SHP77 (cell line): ENCODE measurements around the gene RAB30.
"Not testable (repeated sequence)": the region's sequence is repeated elsewhere in the genome, so short reads cannot be mapped to it uniquely, and the experiment has no call there.

Source experiments
- DNase-seq, 2 experiments: peaks; one replicate each; lab custom pipeline; 2025; lab: John Stamatoyannopoulos, UW

RAB30 gene

DNA sequence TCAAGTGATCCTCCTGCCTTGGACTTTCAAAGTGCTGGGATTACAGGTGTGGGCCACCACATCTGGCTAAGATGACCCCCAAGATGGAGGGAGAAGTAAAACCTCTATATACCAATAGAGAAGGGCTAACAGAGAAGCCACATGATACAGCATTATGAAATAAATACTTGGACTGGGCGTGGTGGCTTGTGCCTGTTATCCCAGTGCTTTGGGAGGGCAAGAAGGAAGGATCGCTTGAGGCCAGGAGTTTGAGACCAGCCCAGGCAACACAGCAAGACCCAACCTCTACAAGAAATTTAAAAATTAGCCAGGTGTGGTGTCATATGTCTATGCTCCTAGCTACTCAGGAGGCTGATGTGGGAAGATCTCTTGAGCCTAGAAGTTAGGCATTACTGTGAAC lies 61.7 kb downstream of the RAB30 start:
- DNase-seq, result no peak

DNA sequence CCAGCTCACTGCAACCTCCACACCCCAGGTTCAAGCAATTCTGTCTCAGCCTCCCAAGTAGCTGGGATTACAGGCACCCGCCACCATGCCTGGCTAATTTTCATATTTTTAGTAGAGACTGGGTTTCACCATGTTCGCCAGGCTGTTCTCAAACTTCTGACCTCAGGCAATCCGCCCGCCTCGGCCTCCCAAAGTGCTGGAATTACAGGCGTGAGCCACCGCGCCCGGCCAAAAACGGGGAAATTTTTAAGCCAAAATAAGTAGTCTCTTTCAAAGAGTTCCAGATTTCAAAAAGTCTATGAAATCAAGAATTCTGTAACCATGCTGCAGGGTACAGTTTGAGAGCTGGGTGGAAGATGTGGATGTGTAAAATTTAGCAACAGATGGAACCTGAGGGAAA lies 62.6 kb downstream of the RAB30 start:
- not testable (repeated sequence) for DNase-seq

DNA sequence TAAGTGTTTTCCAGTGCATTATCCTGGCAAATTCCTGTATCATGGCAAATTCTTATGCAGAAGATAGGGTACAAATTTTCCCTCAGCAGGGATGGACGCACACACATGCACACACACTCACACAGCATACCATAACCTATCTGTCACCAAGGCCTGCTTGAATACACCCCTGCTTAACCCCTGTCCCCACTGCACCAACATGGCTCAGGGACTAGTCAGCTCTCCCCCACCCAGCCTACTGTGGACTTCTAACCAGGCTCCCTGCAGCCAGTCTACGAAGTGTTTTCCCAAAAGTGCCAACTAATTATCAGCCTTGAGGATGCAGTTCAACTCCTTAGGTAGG lies 63.1 kb downstream of the RAB30 start:
- DNase-seq, result no peak

DNA sequence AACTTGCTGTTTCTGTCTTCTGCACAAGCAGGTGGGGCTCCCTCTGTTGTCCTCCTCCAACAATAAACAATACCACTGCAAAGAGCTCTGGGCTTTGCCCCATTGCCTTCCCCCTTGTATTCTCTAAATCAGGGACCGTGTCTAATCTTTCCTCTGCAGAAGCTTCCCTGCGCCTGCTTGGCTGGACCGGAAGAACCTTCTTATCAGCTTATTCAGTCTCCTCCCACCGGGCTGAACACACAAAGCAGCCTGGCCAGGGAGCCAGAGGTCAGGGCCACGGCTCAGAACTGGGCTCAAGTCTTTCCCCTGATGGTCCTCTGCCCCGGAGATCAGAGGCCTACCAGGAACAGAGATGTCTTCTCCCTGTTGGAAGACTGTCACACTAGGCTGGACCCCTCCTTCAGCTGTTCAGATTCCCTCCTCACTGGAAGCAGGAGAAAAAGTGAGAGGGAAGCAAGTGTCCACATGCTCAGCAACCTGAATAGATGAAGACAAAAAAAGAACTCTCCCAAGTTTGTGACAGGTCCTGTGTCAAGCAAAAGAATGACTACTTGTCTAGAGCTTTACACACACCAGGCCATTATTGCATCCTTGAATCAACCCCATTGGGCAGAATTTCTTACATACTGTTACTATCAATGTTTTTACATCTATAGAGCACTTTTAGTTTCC lies 63.7 kb downstream of the RAB30 start:
- DNase-seq, result peak in 1 of 2 experiments; percentile 32

DNA sequence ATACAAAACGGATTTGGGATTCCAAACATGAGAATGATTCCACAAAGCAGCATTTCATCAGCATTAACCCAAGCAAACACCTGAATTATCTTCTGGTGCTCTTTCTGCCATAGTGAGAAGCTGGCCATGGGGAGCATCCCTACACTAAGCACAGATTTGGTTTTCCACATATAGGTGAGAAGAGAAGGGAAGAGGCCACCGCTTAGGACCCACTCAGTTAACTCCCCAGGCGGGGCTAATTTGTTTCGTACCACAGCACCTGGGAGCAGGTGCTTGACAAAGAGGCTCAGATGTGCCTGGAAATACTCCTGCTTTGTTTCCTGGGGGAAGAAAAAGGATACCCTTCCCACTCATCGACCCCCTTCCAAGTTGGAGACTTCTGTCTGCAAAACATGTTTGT lies 64.2 kb downstream of the RAB30 start:
- no peak for DNase-seq

DNA sequence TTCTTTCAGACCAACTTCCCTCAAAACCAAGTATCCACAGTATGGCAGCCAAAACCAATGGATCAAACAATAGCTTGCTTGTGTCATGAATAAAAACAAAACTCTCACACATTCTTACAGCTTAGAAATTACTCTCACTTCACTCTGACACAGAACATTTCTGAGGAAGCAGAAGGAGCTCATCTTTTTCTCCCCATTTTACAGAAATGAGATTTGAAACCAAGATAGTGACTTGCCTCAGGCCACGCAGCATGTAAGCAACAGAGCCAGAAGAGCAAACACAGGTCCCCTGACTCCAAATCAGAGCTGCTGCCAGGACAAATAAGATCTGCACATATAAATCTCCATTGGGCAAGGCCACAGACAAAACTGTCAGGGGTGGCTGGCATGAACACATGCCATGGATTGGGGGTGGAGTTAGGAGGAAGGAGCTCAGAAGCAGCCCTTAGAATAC lies 64.8 kb downstream of the RAB30 start:
- peak in 1 of 2 experiments; percentile 60 for DNase-seq

DNA sequence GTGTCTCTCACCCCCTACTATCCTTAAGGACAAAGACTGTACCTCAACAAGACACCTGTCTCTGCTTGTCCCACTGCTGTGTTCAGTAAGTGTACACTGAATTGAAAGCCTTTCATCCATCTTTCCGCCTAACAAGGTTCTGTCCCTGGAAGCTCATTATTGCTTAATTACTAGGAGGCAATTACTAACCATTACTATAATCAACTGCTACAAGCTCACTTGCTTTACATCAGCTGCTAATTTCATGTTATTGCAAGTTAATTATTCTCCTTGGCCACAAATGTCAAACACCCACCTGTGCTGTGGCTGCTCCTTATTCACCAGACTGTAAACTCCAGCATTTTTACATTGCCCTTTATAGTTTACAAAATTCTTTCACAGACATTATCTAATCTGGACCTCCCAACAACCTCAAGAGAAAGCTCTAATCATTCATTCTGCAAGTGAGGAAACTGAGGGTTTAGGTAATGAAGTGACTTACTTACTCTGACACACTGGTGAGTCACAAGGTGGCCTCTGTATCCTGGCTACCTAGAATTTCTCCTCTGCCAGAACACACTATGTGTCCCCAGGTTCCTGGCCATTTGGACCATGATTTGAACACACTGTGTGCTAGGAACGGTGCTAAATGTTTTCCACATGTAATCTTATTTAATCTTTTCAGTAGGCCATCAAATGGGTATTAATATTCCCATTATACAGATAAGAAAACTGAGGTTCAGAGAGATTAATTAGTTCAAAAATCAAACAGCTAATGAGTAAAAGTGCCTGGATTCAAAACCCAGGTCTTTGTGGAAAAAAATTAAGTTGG lies 66.7 kb downstream of the RAB30 start:
- no peak for DNase-seq

DNA sequence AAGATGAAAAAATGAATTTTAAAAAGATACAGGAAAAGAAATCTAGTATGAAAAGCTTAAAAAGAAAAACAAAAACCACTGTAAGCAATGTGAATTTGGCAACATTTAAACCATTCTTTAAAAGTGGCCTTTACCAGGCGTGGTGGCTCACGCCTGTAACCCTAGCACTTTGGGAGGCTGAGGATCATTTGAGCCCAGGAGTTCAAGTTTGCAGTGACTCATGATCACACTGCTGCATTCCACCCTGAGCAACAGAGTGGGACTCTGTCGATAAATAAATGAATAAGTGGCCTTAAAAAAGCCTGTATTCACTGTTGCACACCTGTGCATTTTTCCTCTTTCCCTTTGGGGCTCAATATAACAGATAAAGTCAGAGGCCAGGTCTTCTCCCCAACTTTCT lies 69.2 kb downstream of the RAB30 start:
- no peak for DNase-seq

DNA sequence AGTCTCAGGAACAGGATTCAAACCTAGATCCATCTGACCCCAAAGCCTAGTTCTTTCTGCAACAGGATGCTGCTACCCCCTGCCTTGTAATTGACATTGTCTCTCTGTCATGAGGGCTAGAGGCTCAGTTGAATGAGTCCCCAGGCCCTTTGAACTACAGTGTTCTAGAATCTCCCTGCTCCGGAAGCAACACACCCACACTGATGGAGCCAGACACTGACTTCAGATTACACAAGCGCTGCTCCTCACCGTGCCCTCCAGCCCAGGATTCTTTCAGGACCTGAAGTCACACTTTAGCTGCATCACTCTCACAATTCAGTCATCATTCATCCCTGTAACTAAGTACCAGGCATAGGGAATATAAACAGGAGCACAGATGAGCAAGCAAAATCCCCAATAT lies 69.6 kb downstream of the RAB30 start:
- DNase-seq, result no peak

DNA sequence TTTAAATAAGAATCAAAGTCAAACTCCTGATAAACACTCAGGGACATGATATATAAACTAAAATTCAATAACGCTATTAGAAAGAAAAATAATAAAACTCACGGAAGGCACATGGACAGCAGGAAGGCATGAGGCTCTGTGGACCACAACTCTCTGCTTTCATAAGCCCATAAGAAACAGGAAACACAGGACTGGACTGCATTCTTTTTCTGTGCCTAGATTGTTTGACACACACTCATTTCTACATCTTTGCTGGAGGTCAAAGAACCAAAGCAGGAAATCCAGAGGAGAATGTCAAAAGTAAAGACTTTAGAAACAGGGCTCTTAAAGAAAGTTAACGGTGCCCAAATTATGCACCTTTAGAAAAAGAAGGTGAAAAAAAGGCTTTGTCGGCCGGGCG lies 71.3 kb downstream of the RAB30 start:
- no peak for DNase-seq

DNA sequence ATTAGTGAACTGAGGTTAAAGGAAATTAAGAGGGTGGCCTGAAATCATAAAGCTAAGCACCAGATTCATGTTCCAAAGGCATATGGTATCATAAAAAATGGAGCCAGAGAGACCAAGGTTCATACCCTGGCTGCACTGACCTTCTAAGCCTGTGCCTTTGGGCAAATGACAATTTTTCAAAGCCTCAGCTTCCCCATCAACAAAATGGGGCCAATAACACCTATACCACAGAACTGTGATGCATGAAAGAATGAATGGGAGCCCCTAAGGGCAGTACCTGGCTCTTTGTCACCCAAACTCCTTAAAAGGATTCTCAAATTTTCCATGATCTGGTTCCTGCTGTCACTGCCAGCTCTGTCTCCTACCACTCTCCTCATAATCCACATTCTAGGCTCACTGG lies 72.5 kb downstream of the RAB30 start:
- no peak for DNase-seq

DNA sequence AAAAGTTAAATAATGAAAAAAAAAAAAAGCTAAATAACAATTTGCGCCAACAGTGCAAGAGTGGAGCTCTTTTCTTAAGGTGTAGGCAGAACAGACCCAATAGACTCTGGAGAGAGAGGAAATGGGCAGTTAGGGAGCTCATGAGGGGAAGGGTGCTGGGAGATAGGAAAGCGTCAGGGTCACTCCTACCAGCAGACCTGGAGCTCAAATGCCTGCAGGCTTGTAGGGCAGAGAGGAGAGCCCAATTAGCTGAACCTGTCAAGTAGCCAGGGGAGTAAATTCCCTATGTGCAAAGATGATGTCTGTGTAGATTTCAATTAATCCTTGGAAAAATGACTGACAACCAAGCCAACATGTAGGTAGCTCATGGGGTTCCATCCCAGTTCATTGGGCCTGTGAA lies 73.0 kb downstream of the RAB30 start:
- DNase-seq, result no peak

DNA sequence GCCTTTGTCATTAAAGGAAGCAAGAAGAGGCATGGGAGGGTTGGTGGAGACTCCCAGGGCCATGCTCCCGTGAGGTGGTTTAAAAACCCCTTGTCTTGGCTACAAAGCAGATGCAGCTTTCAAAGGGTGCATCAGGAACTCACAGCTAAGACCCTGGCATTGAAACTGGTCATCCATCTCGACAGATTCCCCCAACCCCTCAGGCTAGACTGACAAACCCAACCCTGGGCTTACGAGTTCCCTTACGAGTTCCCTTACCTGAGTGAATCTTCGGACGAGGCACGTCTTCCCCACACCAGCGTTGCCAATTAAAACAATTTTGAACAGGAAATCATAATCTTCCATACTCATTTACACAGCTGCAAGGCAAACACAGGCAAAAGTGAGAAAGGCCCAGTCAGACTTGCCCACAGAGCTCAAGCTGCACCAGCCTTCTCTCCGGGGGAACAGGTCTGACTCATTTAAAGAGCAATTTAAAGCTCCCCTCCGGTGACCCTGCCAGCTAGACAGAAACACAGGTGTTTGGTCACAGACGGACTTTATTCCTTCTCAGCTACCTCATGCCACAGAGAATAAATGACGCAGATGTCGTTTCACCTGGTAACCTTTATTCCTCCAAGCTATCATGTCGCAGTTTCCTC lies 74.6 kb downstream of the RAB30 start:
- peak; percentile 78 to 79 for DNase-seq

DNA sequence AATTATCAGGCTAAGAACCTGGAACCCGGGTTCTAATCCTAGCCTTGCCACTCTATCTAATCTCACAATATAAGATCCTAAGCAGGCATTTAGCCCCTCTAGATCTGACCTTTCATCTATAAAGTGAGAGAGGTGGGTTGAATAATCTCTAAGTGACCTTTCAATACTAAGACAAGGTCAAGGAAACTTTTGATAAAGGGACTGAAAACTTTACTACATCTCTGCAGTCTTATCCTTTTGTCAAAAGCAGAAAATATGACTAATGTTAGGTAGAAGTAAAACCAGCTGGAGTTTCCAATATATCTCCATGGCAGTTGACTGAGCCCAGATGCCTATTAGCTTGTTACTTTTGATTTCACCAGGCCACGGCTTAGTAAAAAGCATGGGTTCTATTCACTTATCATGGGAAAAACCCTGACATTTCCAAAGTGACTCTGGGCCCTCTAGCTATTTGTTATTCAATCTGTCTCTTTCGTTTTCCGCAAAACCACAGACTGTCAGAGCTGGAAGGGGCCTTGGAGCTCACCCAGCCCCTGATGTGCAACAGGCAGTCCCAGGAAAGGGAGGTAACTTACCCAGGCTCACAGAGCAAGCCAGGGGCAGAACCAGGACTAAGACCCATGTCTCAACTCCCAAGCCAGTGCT lies 75.8 kb downstream of the RAB30 start:
- DNase-seq, result no peak

DNA sequence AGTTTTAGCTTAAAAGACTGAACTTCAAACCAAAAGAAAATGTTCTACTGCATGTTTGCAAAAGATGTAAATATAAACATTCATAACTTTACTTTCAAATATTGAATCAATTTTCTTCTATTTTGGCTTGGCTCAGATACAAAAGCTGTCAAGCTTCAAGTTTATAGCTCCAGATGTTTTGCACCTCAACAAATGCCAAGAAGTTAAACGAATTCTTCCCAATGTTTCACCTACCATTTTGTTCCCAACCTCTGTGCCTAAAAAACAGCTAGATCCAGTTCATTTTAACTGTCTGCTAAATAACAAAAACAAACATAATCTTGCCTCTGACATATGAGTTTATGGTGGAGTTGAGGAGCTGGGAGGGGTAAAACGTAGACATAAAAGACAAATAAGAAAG lies 76.5 kb downstream of the RAB30 start:
- DNase-seq, result no peak

DNA sequence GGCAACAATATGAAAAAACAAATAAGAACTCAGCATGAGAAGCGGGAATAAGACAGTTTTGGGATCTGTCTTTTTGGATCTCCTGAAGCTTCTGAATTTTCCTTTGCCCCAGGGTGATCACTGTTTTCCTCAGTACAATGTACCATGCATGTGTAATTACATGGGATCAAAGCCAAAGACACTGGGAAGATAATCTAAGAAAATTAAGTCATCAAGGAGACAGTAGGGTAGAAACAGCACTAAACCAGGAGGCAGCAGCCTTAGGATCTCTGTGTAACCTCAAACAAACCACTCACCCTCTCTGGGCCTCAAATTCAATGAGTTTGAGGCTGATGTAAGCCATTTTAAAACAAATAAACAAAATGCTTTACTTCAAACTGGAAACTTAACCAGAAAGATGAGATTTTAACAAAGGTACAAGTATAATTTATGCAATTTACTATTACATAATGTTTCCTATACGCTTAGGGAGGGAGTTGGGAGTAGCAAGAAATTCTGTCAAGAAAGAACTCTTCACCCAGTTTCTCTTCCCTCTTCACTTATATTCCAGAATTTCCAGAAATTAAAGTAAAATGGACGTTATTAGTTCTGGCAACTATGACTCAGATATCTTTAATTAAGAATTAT lies 77.0 kb downstream of the RAB30 start:
- no peak for DNase-seq

DNA sequence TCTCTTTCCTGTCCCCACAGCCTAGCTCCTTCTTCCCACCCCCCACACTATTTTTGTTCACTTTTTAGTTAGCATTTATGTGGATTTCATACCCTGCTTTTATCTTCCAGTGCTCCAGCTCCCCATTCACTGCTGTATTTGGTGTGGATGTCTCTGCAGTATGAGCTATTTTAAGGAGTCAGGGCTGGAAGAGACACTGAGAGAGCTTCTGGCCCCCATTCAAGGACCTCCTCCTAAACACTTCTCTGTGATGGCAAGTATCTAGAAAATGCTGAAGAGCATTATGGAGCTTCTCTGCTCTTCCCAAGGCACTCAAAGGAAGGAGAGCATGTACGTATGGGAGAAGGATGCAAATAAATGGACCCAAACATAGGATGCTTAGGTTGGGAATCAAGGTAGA lies 79.5 kb downstream of the RAB30 start:
- no peak for DNase-seq

DNA sequence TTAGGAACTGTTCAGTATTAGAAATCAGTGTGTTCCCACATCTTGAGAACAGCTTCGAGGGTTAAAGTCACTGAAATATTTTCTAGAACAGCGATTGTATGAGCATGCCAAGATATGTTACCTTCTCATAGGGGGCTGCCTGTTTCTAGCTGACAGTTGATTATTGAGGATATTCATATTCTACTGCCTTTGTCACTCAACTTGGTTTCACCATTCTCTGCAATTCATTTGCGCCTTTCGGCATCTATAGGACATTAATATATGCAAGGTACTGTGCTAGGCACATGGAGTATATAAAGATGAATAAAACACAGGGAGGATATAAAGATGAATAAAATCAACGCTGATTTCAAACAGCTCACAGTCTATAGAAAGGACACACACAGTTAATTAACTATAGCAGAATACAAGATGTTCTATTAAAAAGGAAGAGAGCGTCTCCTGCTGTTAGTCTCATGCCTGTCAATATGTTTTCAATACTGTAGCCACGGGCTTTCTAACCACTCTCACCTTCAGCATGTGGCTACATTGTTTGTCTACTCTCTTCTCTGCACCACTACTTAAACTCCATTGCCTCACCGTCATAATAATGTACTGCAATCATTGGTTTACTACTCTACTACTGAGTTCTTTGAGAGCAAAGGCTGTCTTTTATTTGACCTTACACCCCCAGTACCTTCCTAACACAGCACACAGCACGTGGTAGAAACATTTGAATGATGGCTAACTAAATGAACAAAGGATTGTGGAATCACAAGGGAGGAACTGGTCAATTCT lies 81.9 kb downstream of the RAB30 start:
- DNase-seq, result peak in 1 of 2 experiments; percentile 34

DNA sequence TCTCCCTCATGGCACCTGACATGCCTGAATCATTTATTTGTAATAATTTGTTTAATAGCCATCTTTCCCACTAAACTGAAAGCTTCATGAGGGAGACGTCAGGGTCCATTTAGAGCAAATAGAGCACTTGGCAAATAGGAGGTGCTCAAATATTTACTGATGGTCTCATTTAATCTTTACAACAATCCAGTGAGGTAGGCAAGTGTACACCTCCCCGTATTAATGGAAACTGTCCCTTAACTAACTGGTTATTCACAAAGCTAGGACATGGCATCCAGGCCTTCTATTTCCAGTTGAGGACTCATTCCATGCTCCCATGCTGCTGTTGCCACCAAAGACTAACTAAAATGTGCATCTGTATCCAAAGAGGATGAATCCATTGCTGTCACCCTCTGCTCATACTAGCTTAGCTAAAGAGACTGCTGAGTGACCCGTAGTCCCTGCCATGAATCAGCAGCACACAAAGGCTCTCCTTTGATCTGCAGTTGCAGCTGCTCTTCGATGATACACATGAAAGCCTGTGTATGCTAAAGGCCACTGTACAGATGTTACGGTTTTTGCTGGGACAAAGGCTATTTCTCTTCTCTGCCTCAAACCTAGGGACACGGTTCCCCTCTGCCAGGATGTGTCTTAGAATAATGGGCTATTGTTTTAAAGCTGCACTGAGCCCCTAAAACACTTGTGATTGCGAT lies 82.6 kb downstream of the RAB30 start:
- DNase-seq, result peak; percentile 87

DNA sequence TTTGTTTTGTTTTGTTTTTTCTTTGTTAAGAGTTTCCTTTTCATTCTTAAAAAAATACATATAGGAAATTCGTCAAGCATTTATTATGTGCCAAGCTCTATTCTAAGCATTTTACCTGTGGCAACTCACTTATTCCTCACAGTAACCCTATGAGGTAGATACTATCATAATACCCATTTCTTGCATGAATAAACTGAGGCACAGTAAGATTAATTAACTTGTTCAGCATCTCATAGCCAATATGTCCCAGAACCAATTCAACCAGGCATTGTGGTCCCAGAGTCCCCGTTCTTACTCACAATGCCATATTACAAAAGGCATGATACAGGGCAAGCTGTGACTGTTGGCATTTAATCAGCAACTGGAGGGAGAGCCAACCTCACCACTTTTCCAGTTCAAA lies 83.7 kb downstream of the RAB30 start:
- DNase-seq, result no peak

DNA sequence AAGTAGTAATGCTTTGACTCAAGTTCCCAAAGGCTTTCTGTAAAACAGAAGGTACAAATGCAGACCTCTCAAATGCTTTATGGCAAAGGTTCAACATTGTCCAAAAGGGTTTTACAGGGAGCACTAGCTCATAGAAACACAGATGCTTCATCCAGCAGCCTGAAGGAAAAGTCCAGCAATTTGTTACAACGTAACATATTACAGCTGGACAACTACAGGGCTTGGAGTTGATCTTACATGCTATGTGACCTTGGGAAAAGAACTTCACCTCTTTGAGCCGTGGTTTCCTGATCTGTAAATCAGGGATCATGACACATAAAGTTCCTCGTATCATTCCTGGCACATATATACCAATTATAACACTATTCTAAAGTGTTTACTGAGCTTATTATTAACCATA lies 85.3 kb downstream of the RAB30 start:
- no peak for DNase-seq
